Natural killer cell (primary cell): ENCODE data around the gene PPM1F. TPM values are rescaled to one million over a fixed set of nuclear protein-coding genes. Genes with fewer than 3 reads are reported as not detected.

ENCODE experiments used
- ATAC-seq, 3 donors: fragments of 150-1000 bp in 2 of 3; fragments of 200-7000 bp in 1 of 3; cut with Tn5 transposase; 1 replicate in 1 of 3; 2 replicates in 2 of 3; pipeline ENCODE4 v1.10.0; 2021; ENCODE audit warnings: mild to moderate bottlenecking in 2 of 3, moderate library complexity in 2 of 3
- DNase-seq, 2 donors: peaks; one replicate each; pipeline versions ENCODE4 v3.0.0 to v3.0.0-alpha.2; 2013 to 2021; ENCODE audit warnings: mixed read lengths in 1 of 2
- H3K27ac ChIP-seq: one replicate; pipeline ENCODE4 v1.5.1; 2013; ENCODE audit warnings: mild to moderate bottlenecking, low read length
- H3K27me3 ChIP-seq: one replicate; pipeline ENCODE4 v1.6.1; 2013; ENCODE audit warnings: low read length; ENCODE audit not compliant: control insufficient read depth, insufficient read depth
- H3K36me3 ChIP-seq: one replicate; pipeline ENCODE4 v1.6.1; 2013; ENCODE audit warnings: low read length; ENCODE audit not compliant: control insufficient read depth, insufficient read depth
- H3K4me1 ChIP-seq: one replicate; pipeline ENCODE4 v1.6.1; 2013; ENCODE audit warnings: low read length; ENCODE audit not compliant: control insufficient read depth, insufficient read depth
- H3K4me3 ChIP-seq: one replicate; pipeline ENCODE4 v1.5.1; 2013; ENCODE audit warnings: low read length
- H3K9me3 ChIP-seq: one replicate; pipeline ENCODE4 v1.6.1; 2013; ENCODE audit warnings: low read length; ENCODE audit not compliant: control insufficient read depth, insufficient read depth
- H3K27ac Mint-ChIP-seq, 2 donors: one replicate each; pipeline ENCODE4 v1.8.0; 2022; ENCODE audit warnings: mild to moderate bottlenecking in 2 of 2, mixed read lengths in 2 of 2, moderate library complexity in 1 of 2
- H3K27me3 Mint-ChIP-seq, 2 donors: one replicate each; pipeline ENCODE4 v1.8.0; 2022; ENCODE audit warnings: low read depth in 2 of 2, mixed read lengths in 2 of 2
- H3K36me3 Mint-ChIP-seq: one replicate; pipeline ENCODE4 v1.8.0; 2022; ENCODE audit warnings: mixed read lengths
- H3K4me1 Mint-ChIP-seq, 2 donors: one replicate each; pipeline ENCODE4 v1.8.0; 2022; ENCODE audit warnings: mixed read lengths in 2 of 2
- H3K4me3 Mint-ChIP-seq: one replicate; pipeline ENCODE4 v1.8.0; 2022; ENCODE audit warnings: mild to moderate bottlenecking, moderate library complexity, mixed read lengths
- H3K9me3 Mint-ChIP-seq, 2 donors: one replicate each; pipeline ENCODE4 v1.8.0; 2022; ENCODE audit warnings: mixed read lengths in 2 of 2
- CTCF ChIP-seq: fragments of 200-600 bp; IDR thresholded peaks from one replicate; pipeline ENCODE4 v1.8.0; 2022; ENCODE audit warnings: antibody characterized with exemption
- WGBS: methylation state at CpG from one replicate; pipeline ENCODE4 v1.1.7; 2013; ENCODE audit warnings: missing lambda C conversion rate; ENCODE audit not compliant: insufficient coverage; 5-methylcytosine and 5-hydroxymethylcytosine counted together
- intact Hi-C: fragments of 100-400 bp; cut with micrococcal nuclease; formaldehyde crosslinking; loops from one replicate; pipeline ENCODE4 v1.14.2; 2022
- total RNA-seq, 4 donors: library from RNA; stranded (reverse); fragments of 120-200 nt in 1 of 4; gene quantifications; one replicate each; pipeline versions ENCODE4 v1.2.3 to v1.2.4, GENCODE V29; 2013 to 2022

PPM1F gene
- total RNA-seq, 3 donors from 2014 or later (not counting 1 experiment from before 2014, with no cell fraction given), result 25.1 to 30.3 (median 25.5) TPM

- ATAC-seq, result no peak
- H3K36me3 Mint-ChIP-seq, result no peaks in the 10 kb centered on the region
Measured at GRCh38 chr22:21996175-21996720, 43.6 kb upstream of the PPM1F start.

GRCh38 chr22:21995660-21996059 lies 43.0 kb upstream of the PPM1F start:
- Mint-ChIP-seq H3K27ac (no peak overlapping the region), H3K36me3 (no peaks in the 10 kb centered on the region), H3K27me3 (peaks cover 0 to 5% of the 10 kb centered on the region in 2 donors), H3K9me3 (no peaks in the 10 kb centered on the region), H3K4me1 (no peaks in the 10 kb centered on the region), H3K4me3 (no peak overlapping the region)
- no peaks in the 10 kb centered on the region for H3K9me3 ChIP-seq
- H3K27ac ChIP-seq, result no peak overlapping the region
- DNase-seq, result no peak
- no peak for ATAC-seq
- no peak for TF ChIP-seq CTCF
- H3K4me1 ChIP-seq, result no peaks in the 10 kb centered on the region
- H3K4me3 ChIP-seq, result no peak overlapping the region
- no peaks in the 10 kb centered on the region for H3K36me3 ChIP-seq
- 93% methylated on average over 3 of the region's 3 CpGs for WGBS
- no peaks in the 10 kb centered on the region for H3K27me3 ChIP-seq
- intact Hi-C loops, result no loop called here

More at GRCh38 chr22:21996175-21996720, 43.6 kb upstream of the PPM1F start:
- Histone ChIP-seq H3K27me3 (no peaks in the 10 kb centered on the region), H3K4me1 (no peaks in the 10 kb centered on the region), H3K36me3 (no peaks in the 10 kb centered on the region), H3K9me3 (no peaks in the 10 kb centered on the region), H3K4me3 (no peak overlapping the region), H3K27ac (no peak overlapping the region)
- Mint-ChIP-seq H3K27me3 (peaks cover 4 to 5% of the 10 kb centered on the region in 2 donors), H3K4me1 (no peaks in the 10 kb centered on the region), H3K4me3 (no peak overlapping the region), H3K27ac (no peak overlapping the region), H3K9me3 (no peaks in the 10 kb centered on the region)
- 100% methylated on average over 3 of the region's 5 CpGs for WGBS
- intact Hi-C loops, result no loop called here
- no peak for TF ChIP-seq CTCF
- DNase-seq, result no peak

GRCh38 chr22:21994881-21995444 lies 42.3 kb upstream of the PPM1F start:
- Histone ChIP-seq H3K36me3 (no peaks in the 10 kb centered on the region), H3K4me3 (no peak overlapping the region), H3K27ac (no peak overlapping the region), H3K27me3 (no peaks in the 10 kb centered on the region), H3K9me3 (no peaks in the 10 kb centered on the region), H3K4me1 (no peaks in the 10 kb centered on the region)
- 89% methylated on average over 3 of the region's 3 CpGs for WGBS
- Mint-ChIP-seq H3K27me3 (peaks cover 0 to 7% of the 10 kb centered on the region in 2 donors), H3K4me3 (no peak overlapping the region), H3K27ac (no peak overlapping the region), H3K9me3 (no peaks in the 10 kb centered on the region), H3K36me3 (no peaks in the 10 kb centered on the region), H3K4me1 (no peaks in the 10 kb centered on the region)
- intact Hi-C loops, result no loop called here
- ATAC-seq (no peak), DNase-seq (no peak)
- TF ChIP-seq CTCF, result no peak
